Neural cell (in vitro differentiated cells): Measurements from ENCODE around the gene STXBP4. TPM values are rescaled to one million over a fixed set of nuclear protein-coding genes. Genes with fewer than 3 reads are reported as not detected.

Experiments
- H2AFZ ChIP-seq: fragments of 200-600, 300-800 bp; sonication (generic), shearing (Covaris generic); 2 replicates; pipeline ENCODE4 v1.6.0; 2014; ENCODE audit warnings: low read depth, mild to moderate bottlenecking, antibody characterized with exemption, low read length, moderate library complexity
- H3F3A ChIP-seq: fragments of 200-600 bp; shearing (Covaris generic); 2 replicates; pipeline ENCODE4 v1.6.1; 2016; ENCODE audit warnings: mild to moderate bottlenecking, moderate library complexity, mixed read lengths, antibody characterized with exemption, low read length; ENCODE audit not compliant: insufficient read depth, poor library complexity, severe bottlenecking
- H3K27ac ChIP-seq: fragments of 200-600, 300-800 bp; sonication (generic), shearing (Covaris generic); 2 replicates; pipeline ENCODE4 v1.5.1; 2014; ENCODE audit warnings: mild to moderate bottlenecking, low read length, moderate library complexity
- H3K27me3 ChIP-seq: fragments of 300-800, 200-600 bp; sonication (generic), shearing (Covaris generic); 2 replicates; pipeline ENCODE4 v1.6.0; 2014; ENCODE audit warnings: mild to moderate bottlenecking, low read depth, low read length, moderate library complexity; ENCODE audit not compliant: insufficient read depth
- H3K36me3 ChIP-seq: fragments of 300-800, 200-600 bp; sonication (generic), shearing (Covaris generic); 2 replicates; pipeline ENCODE4 v1.5.1; 2014; ENCODE audit warnings: mild to moderate bottlenecking, antibody characterized with exemption, low read length, moderate library complexity; ENCODE audit not compliant: insufficient read depth
- H3K4me2 ChIP-seq: fragments of 300-800, 200-600 bp; sonication (generic), shearing (Covaris generic); 2 replicates; pipeline ENCODE4 v1.6.0; 2014; ENCODE audit warnings: mild to moderate bottlenecking, low read length
- H3K4me3 ChIP-seq: fragments of 300-800, 200-600 bp; sonication (generic), shearing (Covaris generic); 2 replicates; pipeline ENCODE4 v1.5.1; 2014; ENCODE audit warnings: mild to moderate bottlenecking, low read length, moderate library complexity
- H3K79me2 ChIP-seq: fragments of 200-600 bp; shearing (Covaris generic); replicated peaks from 2 replicates; pipeline ENCODE4 v1.6.0; 2014; ENCODE audit warnings: mild to moderate bottlenecking, low read length, moderate library complexity; ENCODE audit not compliant: insufficient read depth
- H3K9ac ChIP-seq: fragments of 300-800, 200-600 bp; sonication (generic), shearing (Covaris generic); 2 replicates; pipeline ENCODE4 v1.6.1; 2016; ENCODE audit warnings: mild to moderate bottlenecking, low read length, mixed read lengths
- H3K9me2 ChIP-seq: fragments of 200-600 bp; shearing (Covaris generic); 2 replicates; pipeline ENCODE4 v1.6.1; 2016; ENCODE audit warnings: mild to moderate bottlenecking, low read length, mixed read lengths; ENCODE audit not compliant: insufficient read depth
- H3K9me3 ChIP-seq: fragments of 200-600, 300-800 bp; sonication (generic), shearing (Covaris generic); 2 replicates; pipeline ENCODE4 v1.6.1; 2016; ENCODE audit warnings: mild to moderate bottlenecking, mixed run types, low read length, moderate library complexity, mixed read lengths
- H4K20me1 ChIP-seq: fragments of 200-600 bp; shearing (Covaris generic); 2 replicates; pipeline ENCODE4 v1.6.1; 2016; ENCODE audit warnings: mild to moderate bottlenecking, mixed run types; ENCODE audit not compliant: insufficient read depth
- CTCF ChIP-seq: fragments of 450-650 bp; IDR thresholded peaks from 2 replicates; pipeline ENCODE4 v1.5.1; 2014; ENCODE audit warnings: antibody characterized with exemption, mild to moderate bottlenecking, moderate library complexity; ENCODE audit not compliant: poor library complexity, severe bottlenecking
- EP300 ChIP-seq: fragments of 450-650 bp; conservative IDR thresholded peaks from 2 replicates; pipeline ENCODE4 v1.6.1; 2014; ENCODE audit warnings: antibody characterized with exemption, mild to moderate bottlenecking, moderate library complexity; ENCODE audit not compliant: poor library complexity, severe bottlenecking
- EZH2 ChIP-seq: fragments of 200-600, 300-800 bp; shearing (Covaris generic), sonication (generic); IDR thresholded peaks from 2 replicates; pipeline ENCODE4 v1.6.1; 2014; ENCODE audit warnings: antibody characterized with exemption, low read length, borderline replicate concordance, mild to moderate bottlenecking; ENCODE audit not compliant: insufficient read depth, poor library complexity, severe bottlenecking
- MXI1 ChIP-seq: fragments of 450-650 bp; conservative IDR thresholded peaks from 2 replicates; pipeline ENCODE4 v1.6.1; 2014; ENCODE audit warnings: antibody characterized with exemption, mild to moderate bottlenecking; ENCODE audit not compliant: poor library complexity, severe bottlenecking
- POLR2AphosphoS5 ChIP-seq: IDR thresholded peaks from 2 replicates; pipeline ENCODE4 v1.6.1; 2012
- RAD21 ChIP-seq: fragments of 450-650 bp; conservative IDR thresholded peaks from 2 replicates; pipeline ENCODE4 v1.6.1; 2014; ENCODE audit warnings: antibody characterized with exemption, mild to moderate bottlenecking, moderate library complexity
- REST ChIP-seq: IDR thresholded peaks from 2 replicates; pipeline ENCODE4 v1.6.1; 2012; ENCODE audit warnings: borderline replicate concordance
- SMC3 ChIP-seq: fragments of 450-650 bp; conservative IDR thresholded peaks from 2 replicates; pipeline ENCODE4 v1.6.1; 2014; ENCODE audit warnings: antibody characterized with exemption, mild to moderate bottlenecking, moderate library complexity; ENCODE audit not compliant: poor library complexity
- TAF1 ChIP-seq: IDR thresholded peaks from 2 replicates; pipeline ENCODE4 v1.6.1; 2012; ENCODE audit warnings: low read depth
- polyA plus RNA-seq: library from polyadenylated mRNA; depleted of rRNA; stranded (reverse); fragments of >200 nt; gene quantifications from 2 replicates; pipeline ENCODE4 v1.2.3, GENCODE V29; 2014

Gene STXBP4
- polyA plus RNA-seq, 1 donor from 2014 or later, result 8.1 TPM

- Histone ChIP-seq H3F3A (no peaks in the 10 kb centered on the region), H3K27ac (no peak overlapping the region), H3K79me2 (no peaks in the 10 kb centered on the region), H2AFZ (no peak overlapping the region), H3K9me2 (no peaks in the 10 kb centered on the region), H3K27me3 (no peaks in the 10 kb centered on the region), H3K9ac (no peak overlapping the region), H3K36me3 (no peaks in the 10 kb centered on the region), H4K20me1 (no peaks in the 10 kb centered on the region), H3K4me2 (no peak overlapping the region), H3K4me3 (no peak overlapping the region), H3K9me3 (no peaks in the 10 kb centered on the region)
- no peak for TF ChIP-seq TAF1
- no peak for TF ChIP-seq CTCF
- TF ChIP-seq EZH2, result no peak
- no peak for TF ChIP-seq POLR2AphosphoS5
- no peak for TF ChIP-seq RAD21
- no peak for TF ChIP-seq MXI1
- TF ChIP-seq SMC3, result no peak
- no peak for TF ChIP-seq EP300
- no peak for TF ChIP-seq REST
Observed at GRCh38 chr17:55158439-55158838, 189.9 kb downstream of the STXBP4 start.

- Histone ChIP-seq H3K9me2 (no peaks in the 10 kb centered on the region), H3K9me3 (no peaks in the 10 kb centered on the region), H4K20me1 (no peaks in the 10 kb centered on the region), H3K79me2 (no peaks in the 10 kb centered on the region), H3K36me3 (no peaks in the 10 kb centered on the region), H3K27me3 (no peaks in the 10 kb centered on the region), H3K9ac (no peak overlapping the region), H3F3A (no peaks in the 10 kb centered on the region), H2AFZ (no peak overlapping the region), H3K4me3 (no peak overlapping the region), H3K4me2 (no peak overlapping the region), H3K27ac (no peak overlapping the region)
- TF ChIP-seq MXI1, result no peak
- no peak for TF ChIP-seq POLR2AphosphoS5
- TF ChIP-seq REST, result no peak
- TF ChIP-seq EZH2, result no peak
- TF ChIP-seq SMC3, result no peak
- TF ChIP-seq TAF1, result no peak
- TF ChIP-seq EP300, result no peak
- TF ChIP-seq CTCF, result no peak
- no peak for TF ChIP-seq RAD21
Observed at GRCh38 chr17:55159251-55159650, 190.7 kb downstream of the STXBP4 start.
